K562 (cell line): ENCODE data around the gene RAB6B. TPM values are rescaled to one million over a fixed set of nuclear protein-coding genes. Genes with fewer than 3 reads are reported as not detected.

ENCODE experiments used
- CBX5 ChIP-seq: IDR thresholded peaks from 2 replicates; pipeline ENCODE4 v1.6.1; 2014; ENCODE audit warnings: low read depth, borderline replicate concordance
- FOSL1 ChIP-seq: fragments of 200-800 bp; sonication (Bioruptor generic); conservative IDR thresholded peaks from 2 replicates; pipeline ENCODE4 v1.6.1; 2016; ENCODE audit warnings: missing genetic modification characterization, missing compliant biosample characterization
- HEY1 ChIP-seq: fragments of 250-450 bp; sonication (Bioruptor Pico); IDR thresholded peaks from 2 replicates; pipeline ENCODE4 v1.5.0; 2020; ENCODE audit warnings: mild to moderate bottlenecking, moderate library complexity, borderline replicate concordance
- HIVEP1 ChIP-seq: fragments of 250-450 bp; sonication (Bioruptor Pico); IDR thresholded peaks from 2 replicates; pipeline ENCODE4 v1.4.0; 2020; ENCODE audit warnings: mild to moderate bottlenecking
- HOMEZ ChIP-seq: fragments of 250-450 bp; sonication (Bioruptor Pico); IDR thresholded peaks from 2 replicates; pipeline ENCODE4 v1.4.0; 2020; ENCODE audit warnings: mild to moderate bottlenecking, moderate library complexity
- MEF2A ChIP-seq: IDR thresholded peaks from 2 replicates; pipeline ENCODE4 v1.6.1; 2011; ENCODE audit warnings: low read depth, mild to moderate bottlenecking, low read length, moderate library complexity; ENCODE audit not compliant: control insufficient read depth
- MEF2D ChIP-seq: conservative IDR thresholded peaks from 2 replicates; pipeline ENCODE4 v1.6.1; 2016; ENCODE audit warnings: low read depth, missing genetic modification characterization, missing compliant biosample characterization
- NCOA1 ChIP-seq: fragments of 450-650 bp; IDR thresholded peaks from 2 replicates; pipeline ENCODE4 v1.6.1; 2016; ENCODE audit warnings: low read depth
- PATZ1 ChIP-seq: fragments of 250-450 bp; sonication (Bioruptor Pico); IDR thresholded peaks from 2 replicates; pipeline ENCODE4 v1.5.0; 2020; ENCODE audit warnings: mild to moderate bottlenecking, borderline replicate concordance
- RB1 ChIP-seq: fragments of 450-650 bp; IDR thresholded peaks from 2 replicates; pipeline ENCODE4 v1.6.1; 2017; ENCODE audit warnings: low read depth, mild to moderate bottlenecking
- RCOR1 ChIP-seq, 2 experiments: IDR thresholded peaks; 2 replicates each; pipeline ENCODE4 v1.6.1; 2012; ENCODE audit warnings: low read depth in 2 of 2, low read length in 2 of 2, borderline replicate concordance in 1 of 2, improper control_type of control experiment in 1 of 2
- SMC3 ChIP-seq: conservative IDR thresholded peaks from 2 replicates; pipeline ENCODE4 v1.6.1; 2011; ENCODE audit warnings: low read depth, low read length, improper control_type of control experiment; ENCODE audit not compliant: insufficient read depth
- STAT5B ChIP-seq: fragments of 250-450 bp; sonication (Bioruptor Pico); IDR thresholded peaks from 2 replicates; pipeline ENCODE4 v1.8.0; 2021; ENCODE audit warnings: mild to moderate bottlenecking, inconsistent platforms
- TOE1 ChIP-seq, 2 experiments: fragments of 450-650 bp in 1 of 2; sonication (generic) in 1 of 2; formaldehyde crosslinking in 1 of 2; IDR thresholded peaks; 2 replicates each; pipeline versions ENCODE4 v1.7.1 to v1.8.0; 2016 to 2022; ENCODE audit warnings: borderline replicate concordance in 2 of 2, mild to moderate bottlenecking in 2 of 2, antibody characterized with exemption in 1 of 2, inconsistent platforms in 1 of 2, low read depth in 1 of 2, missing genetic modification reagents in 1 of 2, moderate library complexity in 1 of 2
- polyA plus RNA-seq, 8 experiments: library from polyadenylated mRNA; depleted of rRNA in 4 of 8; stranded (reverse) in 5 of 8; unstranded in 3 of 8; fragments of >200 nt; fragmentation: Nextera tagmentation in 2 of 8; fragmentation: Illumina TruSeq in 1 of 8; extraction: Ambion mirVana in 2 of 8; extraction: Trizol in 1 of 8; gene quantifications; 2 replicates each; pipeline versions ENCODE4 v1.2.1 to v1.2.3, GENCODE V29; 2011 to 2014; ENCODE audit warnings: inconsistent platforms in 1 of 8, missing spikeins in 1 of 8
- total RNA-seq, 7 experiments: library from RNA; depleted of rRNA in 6 of 7; stranded (reverse); fragments of >200 nt in 6 of 7; fragmentation: Illumina TruSeq in 2 of 7; extraction: Trizol in 2 of 7; gene quantifications; 2 replicates each; pipeline versions ENCODE4 v1.2.1 to v1.2.3, GENCODE V29; 2011 to 2021; ENCODE audit warnings: low replicate concordance in 1 of 7
- TF ChIP-seq, protein P1 (sequence below), 2 experiments: fragments of 200-800 bp in 1 of 2; sonication (Bioruptor generic) in 1 of 2; sonication (generic) in 1 of 2; formaldehyde crosslinking in 1 of 2; IDR thresholded peaks in 1 of 2; conservative IDR thresholded peaks in 1 of 2; 2 replicates each; pipeline versions ENCODE4 v1.5.0 to v1.6.1; 2016 to 2020; ENCODE audit warnings: missing compliant biosample characterization in 1 of 2, missing genetic modification characterization in 1 of 2, missing genetic modification reagents in 1 of 2
- TF ChIP-seq, protein P2 (sequence below): fragments of 250-450 bp; sonication (Bioruptor Pico); IDR thresholded peaks from 2 replicates; pipeline ENCODE4 v1.4.0; 2020

Gene RAB6B
- total and polyA plus RNA-seq, 9 of the 15 experiments (the other 6 are each of a cell fraction or from before 2014, with no cell fraction given), result 0.60 to 18.1 (median 1.5) TPM

DNA sequence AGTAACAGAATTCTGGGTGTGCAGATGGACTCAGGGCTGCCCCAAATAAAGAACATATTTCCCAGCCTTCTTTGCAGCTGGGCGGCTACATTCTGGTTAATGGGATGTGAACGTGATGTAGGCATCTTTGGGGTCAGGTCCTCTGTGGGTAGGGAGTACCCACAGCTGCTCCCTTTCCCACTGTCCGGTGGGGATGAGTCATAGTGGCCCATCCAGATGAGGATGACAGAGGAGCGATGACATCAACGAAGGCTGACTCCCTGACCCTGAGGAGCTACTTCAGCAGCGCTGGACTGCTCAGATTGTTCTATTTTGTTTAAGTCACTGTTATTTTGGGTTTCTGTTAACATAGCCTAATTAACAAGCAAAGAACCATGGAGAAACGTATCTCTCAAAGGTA is 52.0 kb downstream of the RAB6B start (continued):
- no peak for TF ChIP-seq HEY1 (CRISPR knock-in tag)
- TF ChIP-seq HOMEZ, result no peak
- peak in 1 of 2 experiments; percentile 38; a peak in 1 of 4 replicates for TF ChIP-seq RCOR1 (IDR thresholded peaks at IDR 0.05; ENCODE audit: borderline replicate concordance in 1 of 2, low read depth in 2 of 2, low read length in 2 of 2)
- TF ChIP-seq MEF2A, result no peak
- TF ChIP-seq, protein P1, sequence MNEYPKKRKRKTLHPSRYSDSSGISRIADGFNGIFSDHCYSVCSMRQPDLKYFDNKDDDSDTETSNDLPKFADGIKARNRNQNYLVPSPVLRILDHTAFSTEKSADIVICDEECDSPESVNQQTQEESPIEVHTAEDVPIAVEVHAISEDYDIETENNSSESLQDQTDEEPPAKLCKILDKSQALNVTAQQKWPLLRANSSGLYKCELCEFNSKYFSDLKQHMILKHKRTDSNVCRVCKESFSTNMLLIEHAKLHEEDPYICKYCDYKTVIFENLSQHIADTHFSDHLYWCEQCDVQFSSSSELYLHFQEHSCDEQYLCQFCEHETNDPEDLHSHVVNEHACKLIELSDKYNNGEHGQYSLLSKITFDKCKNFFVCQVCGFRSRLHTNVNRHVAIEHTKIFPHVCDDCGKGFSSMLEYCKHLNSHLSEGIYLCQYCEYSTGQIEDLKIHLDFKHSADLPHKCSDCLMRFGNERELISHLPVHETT (CRISPR knock-in tag; conservative IDR thresholded peaks at IDR 0.05 in 1 of 2, IDR thresholded peaks at IDR 0.05 in 1 of 2), result no peak
- TF ChIP-seq NCOA1, result no peak
- TF ChIP-seq STAT5B, result no peak
- no peak for TF ChIP-seq PATZ1
- TF ChIP-seq, protein P2, sequence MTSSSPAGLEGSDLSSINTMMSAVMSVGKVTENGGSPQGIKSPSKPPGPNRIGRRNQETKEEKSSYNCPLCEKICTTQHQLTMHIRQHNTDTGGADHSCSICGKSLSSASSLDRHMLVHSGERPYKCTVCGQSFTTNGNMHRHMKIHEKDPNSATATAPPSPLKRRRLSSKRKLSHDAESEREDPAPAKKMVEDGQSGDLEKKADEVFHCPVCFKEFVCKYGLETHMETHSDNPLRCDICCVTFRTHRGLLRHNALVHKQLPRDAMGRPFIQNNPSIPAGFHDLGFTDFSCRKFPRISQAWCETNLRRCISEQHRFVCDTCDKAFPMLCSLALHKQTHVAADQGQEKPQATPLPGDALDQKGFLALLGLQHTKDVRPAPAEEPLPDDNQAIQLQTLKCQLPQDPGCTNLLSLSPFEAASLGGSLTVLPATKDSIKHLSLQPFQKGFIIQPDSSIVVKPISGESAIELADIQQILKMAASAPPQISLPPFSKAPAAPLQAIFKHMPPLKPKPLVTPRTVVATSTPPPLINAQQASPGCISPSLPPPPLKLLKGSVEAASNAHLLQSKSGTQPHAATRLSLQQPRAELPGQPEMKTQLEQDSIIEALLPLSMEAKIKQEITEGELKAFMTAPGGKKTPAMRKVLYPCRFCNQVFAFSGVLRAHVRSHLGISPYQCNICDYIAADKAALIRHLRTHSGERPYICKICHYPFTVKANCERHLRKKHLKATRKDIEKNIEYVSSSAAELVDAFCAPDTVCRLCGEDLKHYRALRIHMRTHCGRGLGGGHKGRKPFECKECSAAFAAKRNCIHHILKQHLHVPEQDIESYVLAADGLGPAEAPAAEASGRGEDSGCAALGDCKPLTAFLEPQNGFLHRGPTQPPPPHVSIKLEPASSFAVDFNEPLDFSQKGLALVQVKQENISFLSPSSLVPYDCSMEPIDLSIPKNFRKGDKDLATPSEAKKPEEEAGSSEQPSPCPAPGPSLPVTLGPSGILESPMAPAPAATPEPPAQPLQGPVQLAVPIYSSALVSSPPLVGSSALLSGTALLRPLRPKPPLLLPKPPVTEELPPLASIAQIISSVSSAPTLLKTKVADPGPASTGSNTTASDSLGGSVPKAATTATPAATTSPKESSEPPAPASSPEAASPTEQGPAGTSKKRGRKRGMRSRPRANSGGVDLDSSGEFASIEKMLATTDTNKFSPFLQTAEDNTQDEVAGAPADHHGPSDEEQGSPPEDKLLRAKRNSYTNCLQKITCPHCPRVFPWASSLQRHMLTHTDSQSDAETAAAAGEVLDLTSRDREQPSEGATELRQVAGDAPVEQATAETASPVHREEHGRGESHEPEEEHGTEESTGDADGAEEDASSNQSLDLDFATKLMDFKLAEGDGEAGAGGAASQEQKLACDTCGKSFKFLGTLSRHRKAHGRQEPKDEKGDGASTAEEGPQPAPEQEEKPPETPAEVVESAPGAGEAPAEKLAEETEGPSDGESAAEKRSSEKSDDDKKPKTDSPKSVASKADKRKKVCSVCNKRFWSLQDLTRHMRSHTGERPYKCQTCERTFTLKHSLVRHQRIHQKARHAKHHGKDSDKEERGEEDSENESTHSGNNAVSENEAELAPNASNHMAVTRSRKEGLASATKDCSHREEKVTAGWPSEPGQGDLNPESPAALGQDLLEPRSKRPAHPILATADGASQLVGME (CRISPR knock-in tag), result no peak
- no peak for TF ChIP-seq CBX5
- TF ChIP-seq FOSL1 (tag), result peak; percentile 89
- no peak for TF ChIP-seq TOE1 (IDR thresholded peaks at IDR 0.05; ENCODE audit: borderline replicate concordance)
- no peak for TF ChIP-seq TOE1 (CRISPR knock-in tag; IDR thresholded peaks at IDR 0.05; ENCODE audit: borderline replicate concordance, low read depth)
- no peak for TF ChIP-seq SMC3
- no peak for TF ChIP-seq HIVEP1 (CRISPR knock-in tag)
- no peak for TF ChIP-seq RB1
- TF ChIP-seq MEF2D (tag), result no peak
